ENCODE measurements around the gene DCDC2B. TPM values are rescaled to one million over a fixed set of nuclear protein-coding genes. Genes with fewer than 3 reads are reported as not detected.

Gene DCDC2B
- total and polyA plus RNA-seq, 9 of the 15 experiments (the other 6 are each of a cell fraction or from before 2014, with no cell fraction given): not detected

GRCh38 chr1:32242341-32242851 lies 33.5 kb downstream of the DCDC2B start (continued):
- TF ChIP-seq, protein P1, sequence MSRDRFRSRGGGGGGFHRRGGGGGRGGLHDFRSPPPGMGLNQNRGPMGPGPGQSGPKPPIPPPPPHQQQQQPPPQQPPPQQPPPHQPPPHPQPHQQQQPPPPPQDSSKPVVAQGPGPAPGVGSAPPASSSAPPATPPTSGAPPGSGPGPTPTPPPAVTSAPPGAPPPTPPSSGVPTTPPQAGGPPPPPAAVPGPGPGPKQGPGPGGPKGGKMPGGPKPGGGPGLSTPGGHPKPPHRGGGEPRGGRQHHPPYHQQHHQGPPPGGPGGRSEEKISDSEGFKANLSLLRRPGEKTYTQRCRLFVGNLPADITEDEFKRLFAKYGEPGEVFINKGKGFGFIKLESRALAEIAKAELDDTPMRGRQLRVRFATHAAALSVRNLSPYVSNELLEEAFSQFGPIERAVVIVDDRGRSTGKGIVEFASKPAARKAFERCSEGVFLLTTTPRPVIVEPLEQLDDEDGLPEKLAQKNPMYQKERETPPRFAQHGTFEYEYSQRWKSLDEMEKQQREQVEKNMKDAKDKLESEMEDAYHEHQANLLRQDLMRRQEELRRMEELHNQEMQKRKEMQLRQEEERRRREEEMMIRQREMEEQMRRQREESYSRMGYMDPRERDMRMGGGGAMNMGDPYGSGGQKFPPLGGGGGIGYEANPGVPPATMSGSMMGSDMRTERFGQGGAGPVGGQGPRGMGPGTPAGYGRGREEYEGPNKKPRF (IDR thresholded peaks at IDR 0.05; ENCODE audit: low read depth, low read length): no peak
- no peak for TF ChIP-seq ELF1 (tag; IDR thresholded peaks at IDR 0.05)
- TF ChIP-seq E2F4 (CRISPR knock-in tag; IDR thresholded peaks at IDR 0.05; ENCODE audit: low read depth): no peak
- no peak for TF ChIP-seq KAT7 (CRISPR knock-in tag; IDR thresholded peaks at IDR 0.05; ENCODE audit: borderline replicate concordance)
- TF ChIP-seq, protein P2, sequence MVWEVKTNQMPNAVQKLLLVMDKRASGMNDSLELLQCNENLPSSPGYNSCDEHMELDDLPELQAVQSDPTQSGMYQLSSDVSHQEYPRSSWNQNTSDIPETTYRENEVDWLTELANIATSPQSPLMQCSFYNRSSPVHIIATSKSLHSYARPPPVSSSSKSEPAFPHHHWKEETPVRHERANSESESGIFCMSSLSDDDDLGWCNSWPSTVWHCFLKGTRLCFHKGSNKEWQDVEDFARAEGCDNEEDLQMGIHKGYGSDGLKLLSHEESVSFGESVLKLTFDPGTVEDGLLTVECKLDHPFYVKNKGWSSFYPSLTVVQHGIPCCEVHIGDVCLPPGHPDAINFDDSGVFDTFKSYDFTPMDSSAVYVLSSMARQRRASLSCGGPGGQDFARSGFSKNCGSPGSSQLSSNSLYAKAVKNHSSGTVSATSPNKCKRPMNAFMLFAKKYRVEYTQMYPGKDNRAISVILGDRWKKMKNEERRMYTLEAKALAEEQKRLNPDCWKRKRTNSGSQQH (CRISPR knock-in tag; IDR thresholded peaks at IDR 0.05): 0 out of 2 replicates have a peak, but pooled peaks have one; percentile 44
- TF ChIP-seq ZNF76 (CRISPR knock-in tag; IDR thresholded peaks at IDR 0.05; ENCODE audit: borderline replicate concordance): no peak
- no peak for TF ChIP-seq KAT2B (IDR thresholded peaks at IDR 0.05; ENCODE audit: low read depth, low read length)
- no peak for TF ChIP-seq POLR2AphosphoS2 (IDR thresholded peaks at IDR 0.05; ENCODE audit: low read length)
- no peak for TF ChIP-seq ZNF12 (CRISPR knock-in tag; IDR thresholded peaks at IDR 0.05)
- peak; percentile 39; the same call in 1 of the 2 replicates for TF ChIP-seq ARID1B (IDR thresholded peaks at IDR 0.05)
- no peak for TF ChIP-seq RBM39 (optimal IDR thresholded peaks at IDR 0.05; ENCODE audit: low read depth, low read length)
- TF ChIP-seq NR1H2 (CRISPR knock-in tag; IDR thresholded peaks at IDR 0.05): no peak
- TF ChIP-seq POLR3G (IDR thresholded peaks at IDR 0.05; ENCODE audit: extremely low read depth, insufficient read length, insufficient replicate concordance): no peak
- no peak for TF ChIP-seq ZNF263 (CRISPR knock-in tag; IDR thresholded peaks at IDR 0.05; ENCODE audit: borderline replicate concordance)
- no peak for TF ChIP-seq ZNF280B (CRISPR knock-in tag; IDR thresholded peaks at IDR 0.05)
- TF ChIP-seq CBFA2T2 (conservative IDR thresholded peaks at IDR 0.05): no peak
- no peak for TF ChIP-seq PHTF2 (CRISPR knock-in tag; IDR thresholded peaks at IDR 0.05)
- no peak for TF ChIP-seq ZNF354B (CRISPR knock-in tag; IDR thresholded peaks at IDR 0.05)
- no peak for TF ChIP-seq CBX5 (IDR thresholded peaks at IDR 0.05; ENCODE audit: borderline replicate concordance, low read depth)
- TF ChIP-seq ZNF695 (CRISPR knock-in tag; IDR thresholded peaks at IDR 0.05): no peak
- TF ChIP-seq ZFPM2 (CRISPR knock-in tag; IDR thresholded peaks at IDR 0.05): no peak
- TF ChIP-seq RBBP5 (IDR thresholded peaks at IDR 0.05; ENCODE audit: borderline replicate concordance, insufficient read depth, low read length, poor library complexity, severe bottlenecking): no peak
- no peak for TF ChIP-seq HIVEP1 (CRISPR knock-in tag; IDR thresholded peaks at IDR 0.05)

Data from K562 (cell line).